Liver (tissue), 9 donors: ENCODE measurements around the gene OR8B4. TPM values are rescaled to one million over a fixed set of nuclear protein-coding genes. Genes with fewer than 3 reads are reported as not detected.

Experiments used
- DNase-seq: peaks from one replicate; pipeline ENCODE4 v3.0.0-alpha.2; 2017; ENCODE audit warnings: low spot score
- H3K27ac ChIP-seq, 2 donors: one replicate each; pipeline ENCODE4 v1.7.0; 2013; ENCODE audit warnings: inconsistent platforms in 2 of 2, low read length in 2 of 2, control low read depth in 1 of 2, low read depth in 1 of 2, mild to moderate bottlenecking in 1 of 2
- H3K27me3 ChIP-seq, 4 donors: one replicate each; pipeline versions ENCODE4 v1.6.1 to v1.7.0; 2013; ENCODE audit warnings: low read length in 3 of 4, inconsistent platforms in 1 of 4, mild to moderate bottlenecking in 1 of 4, moderate library complexity in 1 of 4; ENCODE audit not compliant: control insufficient read depth in 4 of 4, insufficient read depth in 4 of 4
- H3K36me3 ChIP-seq, 4 donors: one replicate each; pipeline versions ENCODE4 v1.6.1 to v1.7.0; 2013; ENCODE audit warnings: low read length in 3 of 4, mild to moderate bottlenecking in 3 of 4, low read depth in 1 of 4, moderate library complexity in 1 of 4; ENCODE audit not compliant: control insufficient read depth in 4 of 4, insufficient read depth in 3 of 4
- H3K4me1 ChIP-seq, 4 donors: one replicate each; pipeline versions ENCODE4 v1.6.1 to v1.7.0; 2013; ENCODE audit warnings: low read length in 3 of 4, mild to moderate bottlenecking in 3 of 4, moderate library complexity in 1 of 4; ENCODE audit not compliant: control insufficient read depth in 4 of 4, insufficient read depth in 4 of 4
- H3K4me3 ChIP-seq, 3 donors: one replicate each; pipeline versions ENCODE4 v1.6.1 to v1.7.0; 2013; ENCODE audit warnings: low read length in 3 of 3, control low read depth in 1 of 3, low read depth in 1 of 3, mild to moderate bottlenecking in 1 of 3
- H3K9ac ChIP-seq, 2 donors: one replicate each; pipeline ENCODE4 v1.7.0; 2013; ENCODE audit warnings: low read length in 2 of 2, mild to moderate bottlenecking in 2 of 2, moderate library complexity in 2 of 2, control low read depth in 1 of 2, low read depth in 1 of 2
- H3K9me3 ChIP-seq, 4 donors: one replicate each; pipeline versions ENCODE4 v1.6.1 to v1.7.0; 2013; ENCODE audit warnings: low read length in 3 of 4; ENCODE audit not compliant: control insufficient read depth in 4 of 4
- ATF3 ChIP-seq: IDR thresholded peaks from 2 replicates; pipeline ENCODE4 v1.6.1; 2016; ENCODE audit warnings: antibody characterized with exemption
- CTCF ChIP-seq: fragments of 150-350 bp; IDR thresholded peaks from 2 replicates; pipeline ENCODE4 v1.5.1; 2017; ENCODE audit warnings: improper control_type of control experiment, low read depth, low read length; ENCODE audit not compliant: missing input control
- EGR1 ChIP-seq, 2 donors: IDR thresholded peaks; 2 replicates each; pipeline ENCODE4 v1.6.1; 2016 to 2018; ENCODE audit warnings: antibody characterized with exemption in 2 of 2, low read depth in 2 of 2
- FOXA1 ChIP-seq: IDR thresholded peaks from 2 replicates; pipeline ENCODE4 v1.6.1; 2016; ENCODE audit warnings: antibody characterized with exemption
- FOXA2 ChIP-seq: IDR thresholded peaks from 2 replicates; pipeline ENCODE4 v1.6.1; 2016; ENCODE audit warnings: antibody characterized with exemption
- GABPA ChIP-seq, 2 donors: IDR thresholded peaks in 1 of 2; conservative IDR thresholded peaks in 1 of 2; 2 replicates each; pipeline ENCODE4 v1.6.1; 2016; ENCODE audit warnings: antibody characterized with exemption in 2 of 2, mild to moderate bottlenecking in 1 of 2, moderate library complexity in 1 of 2
- HNF4A ChIP-seq, 2 donors: conservative IDR thresholded peaks; 2 replicates each; pipeline ENCODE4 v1.6.1; 2016; ENCODE audit warnings: antibody characterized with exemption in 2 of 2, mild to moderate bottlenecking in 2 of 2
- HNF4G ChIP-seq: IDR thresholded peaks from 2 replicates; pipeline ENCODE4 v1.6.1; 2016; ENCODE audit warnings: antibody characterized with exemption
- JUND ChIP-seq, 2 donors: IDR thresholded peaks; 2 replicates each; pipeline ENCODE4 v1.6.1; 2016; ENCODE audit warnings: antibody characterized with exemption in 2 of 2
- NR2F2 ChIP-seq: IDR thresholded peaks from 2 replicates; pipeline ENCODE4 v1.6.1; 2016; ENCODE audit warnings: antibody characterized with exemption
- RAD21 ChIP-seq, 2 donors: IDR thresholded peaks; 2 replicates each; pipeline ENCODE4 v1.6.1; 2016; ENCODE audit warnings: antibody characterized with exemption in 2 of 2, mild to moderate bottlenecking in 2 of 2
- REST ChIP-seq: IDR thresholded peaks from 2 replicates; pipeline ENCODE4 v1.6.1; 2016; ENCODE audit warnings: antibody characterized with exemption, mild to moderate bottlenecking
- RXRA ChIP-seq, 2 donors: IDR thresholded peaks; 2 replicates each; pipeline ENCODE4 v1.6.1; 2017 to 2018; ENCODE audit warnings: antibody characterized with exemption in 2 of 2, mild to moderate bottlenecking in 1 of 2
- SP1 ChIP-seq: IDR thresholded peaks from 2 replicates; pipeline ENCODE4 v1.6.1; 2018; ENCODE audit warnings: antibody characterized with exemption, mild to moderate bottlenecking
- TAF1 ChIP-seq: conservative IDR thresholded peaks from 2 replicates; pipeline ENCODE4 v1.6.1; 2016; ENCODE audit warnings: antibody characterized with exemption, mild to moderate bottlenecking
- YY1 ChIP-seq: IDR thresholded peaks from 2 replicates; pipeline ENCODE4 v1.6.1; 2016; ENCODE audit warnings: antibody characterized with exemption, mild to moderate bottlenecking
- ZBTB33 ChIP-seq: IDR thresholded peaks from 2 replicates; pipeline ENCODE4 v1.6.1; 2016; ENCODE audit warnings: antibody characterized with exemption
- WGBS: extraction: QIAGEN DNeasy Blood & Tissue Kit; methylation state at CpG from one replicate; pipeline ENCODE4 v1.1.7; 2013; 5-methylcytosine and 5-hydroxymethylcytosine counted together
- polyA plus RNA-seq, 2 donors: library from polyadenylated mRNA; stranded (reverse) in 1 of 2; unstranded in 1 of 2; fragments of 200-250 nt in 1 of 2; fragments of >200 nt in 1 of 2; fragmentation: Nextera tagmentation in 1 of 2; extraction: Ambion mirVana in 1 of 2; gene quantifications; one replicate each; pipeline versions ENCODE4 v1.2.1 to v1.2.3, GENCODE V29; 2013 to 2015
- total RNA-seq, 2 donors: library from RNA; depleted of rRNA; stranded (reverse); fragments of >200 nt; gene quantifications; one replicate each; pipeline ENCODE4 v1.2.3, GENCODE V29; 2014
- donor health status: healthy.
- donor health status: healthy.
- donor health status: healthy.
- donor health status: healthy.
- donor health status: healthy.

Gene OR8B4
- total and polyA plus RNA-seq, 4 donors: not detected

- H3K9me3 ChIP-seq: peaks cover 0 to 2% (median 0%) of the 10 kb centered on the region in 4 donors
- no peak overlapping the region for H3K27ac ChIP-seq
- DNase-seq: no peak
- TF ChIP-seq GABPA (IDR thresholded peaks at IDR 0.05 in 1 of 2, conservative IDR thresholded peaks at IDR 0.05 in 1 of 2) (no peak), FOXA1 (no peak), RXRA (IDR thresholded peaks at IDR 0.05) (no peak), CTCF (no peak), TAF1 (no peak), ZBTB33 (no peak), EGR1 (IDR thresholded peaks at IDR 0.05; ENCODE audit: low read depth in 2 of 2) (no peak), JUND (IDR thresholded peaks at IDR 0.05) (no peak), HNF4A (conservative IDR thresholded peaks at IDR 0.05) (no peak), HNF4G (no peak), RAD21 (IDR thresholded peaks at IDR 0.05) (no peak), FOXA2 (no peak)
- H3K36me3 ChIP-seq: no peaks in the 10 kb centered on the region
- no peak overlapping the region for H3K9ac ChIP-seq
- no peak overlapping the region for H3K4me3 ChIP-seq
- H3K4me1 ChIP-seq: no peaks in the 10 kb centered on the region
- WGBS: 74% methylated on average over 3 of the region's 3 CpGs
- H3K27me3 ChIP-seq: peaks cover 0 to 15% (median 0%) of the 10 kb centered on the region in 4 donors
These were observed 38.7 kb upstream of the OR8B4 start for GRCh38 chr11:124463324-124463723.

GRCh38 chr11:124460459-124460858 is 35.8 kb upstream of the OR8B4 start:
- no peak for DNase-seq
- Histone ChIP-seq H3K9ac (no peak overlapping the region), H3K9me3 (peaks cover 0 to 2% (median 0%) of the 10 kb centered on the region in 4 donors), H3K4me1 (no peaks in the 10 kb centered on the region), H3K4me3 (no peak overlapping the region), H3K36me3 (no peaks in the 10 kb centered on the region), H3K27ac (no peak overlapping the region), H3K27me3 (peaks cover 0 to 9% (median 0%) of the 10 kb centered on the region in 4 donors)
- WGBS: 79% methylated on average over 1 of the region's 1 CpG
- no peak for TF ChIP-seq GABPA (IDR thresholded peaks at IDR 0.05 in 1 of 2, conservative IDR thresholded peaks at IDR 0.05 in 1 of 2)
- no peak for TF ChIP-seq SP1
- TF ChIP-seq RAD21 (IDR thresholded peaks at IDR 0.05): no peak
- TF ChIP-seq TAF1: no peak
- no peak for TF ChIP-seq HNF4A (conservative IDR thresholded peaks at IDR 0.05)
- TF ChIP-seq YY1: no peak
- no peak for TF ChIP-seq ZBTB33
- no peak for TF ChIP-seq REST
- no peak for TF ChIP-seq FOXA2
- no peak for TF ChIP-seq NR2F2
- no peak for TF ChIP-seq HNF4G
- TF ChIP-seq RXRA (IDR thresholded peaks at IDR 0.05): no peak
- no peak for TF ChIP-seq ATF3
- TF ChIP-seq EGR1 (IDR thresholded peaks at IDR 0.05; ENCODE audit: low read depth in 2 of 2): no peak
- TF ChIP-seq CTCF: no peak
